ENCODE measurements around the gene ABHD8. TPM values are rescaled to one million over a fixed set of nuclear protein-coding genes. Genes with fewer than 3 reads are reported as not detected.

ABHD8 gene
- total and polyA plus RNA-seq, 7 experiments from 2014 or later = 7.0 to 12.4 (median 9.5) TPM

Other genes with a start within 250 kb of the ABHD8 start
- 10 to 100 TPM; 16.7 to 31.5 (median 19.3) TPM for gene HAUS8, start 228.0 kb downstream of the ABHD8 start, total RNA-seq
- 10 to 100 TPM in 1 of 2 donors, 1 to 10 TPM in 1; 9.4 to 11.5 TPM for gene HAUS8, start 228.0 kb downstream of the ABHD8 start, polyA plus RNA-seq
- gene MYO9B, start 227.6 kb downstream of the ABHD8 start, total RNA-seq = 100 to 1,000 TPM; 154 to 297 (median 205) TPM
- gene MYO9B, start 227.6 kb downstream of the ABHD8 start, polyA plus RNA-seq = 10 to 100 TPM in 1 of 2 donors, 1 to 10 TPM in 1; 5.6 to 26.2 TPM
- 10 to 100 TPM; 24.7 to 51.1 (median 30.5) TPM for gene USE1, start 88.1 kb downstream of the ABHD8 start, total RNA-seq
- 10 to 100 TPM; 63.1 to 68.3 TPM for gene USE1, start 88.1 kb downstream of the ABHD8 start, polyA plus RNA-seq
- gene OCEL1, start 77.2 kb downstream of the ABHD8 start, total RNA-seq = 10 to 100 TPM; 21.8 to 32.8 (median 29.8) TPM
- 10 to 100 TPM; 37.7 to 41.1 TPM for gene OCEL1, start 77.2 kb downstream of the ABHD8 start, polyA plus RNA-seq
- 1 to 10 TPM; 2.2 to 7.8 (median 7.0) TPM for gene NR2F6, start 57.5 kb downstream of the ABHD8 start, total RNA-seq
- gene NR2F6, start 57.5 kb downstream of the ABHD8 start, polyA plus RNA-seq = 1 to 10 TPM; 1.4 to 1.8 TPM
- 1 to 10 TPM in 1 of 5 experiments, under 1 TPM in 4; 0.22 to 1.2 (median 0.36) TPM for gene USHBP1, start 38.7 kb downstream of the ABHD8 start, total RNA-seq
- gene USHBP1, start 38.7 kb downstream of the ABHD8 start, polyA plus RNA-seq = under 1 TPM in 1 of 2 donors, not detected in 1; 0.61 TPM
- gene BABAM1, start 36.0 kb downstream of the ABHD8 start, total RNA-seq = 100 to 1,000 TPM in 2 of 5 experiments, 10 to 100 TPM in 3; 72.4 to 111 (median 95.6) TPM
- 100 to 1,000 TPM in 1 of 2 donors, 10 to 100 TPM in 1; 94.9 to 110 TPM for gene BABAM1, start 36.0 kb downstream of the ABHD8 start, polyA plus RNA-seq
- 1 to 10 TPM; 2.3 to 5.5 (median 3.4) TPM for gene ANKLE1, start 21.5 kb downstream of the ABHD8 start, total RNA-seq
- gene ANKLE1, start 21.5 kb downstream of the ABHD8 start, polyA plus RNA-seq = under 1 TPM in 1 of 2 donors, not detected in 1; 0.29 TPM
- gene MRPL34, start 2.4 kb upstream of the ABHD8 start, total RNA-seq = 10 to 100 TPM; 37.0 to 76.0 (median 73.3) TPM
- 100 to 1,000 TPM; 203 to 217 TPM for gene MRPL34, start 2.4 kb upstream of the ABHD8 start, polyA plus RNA-seq
- gene DDA1, start 6.1 kb upstream of the ABHD8 start, total RNA-seq = 10 to 100 TPM; 31.6 to 41.9 (median 39.5) TPM
- gene DDA1, start 6.1 kb upstream of the ABHD8 start, polyA plus RNA-seq = 10 to 100 TPM; 19.7 to 30.9 TPM
- gene ANO8, start 31.4 kb upstream of the ABHD8 start, total RNA-seq = 10 to 100 TPM; 12.9 to 22.3 (median 16.9) TPM
- gene ANO8, start 31.4 kb upstream of the ABHD8 start, polyA plus RNA-seq = under 1 TPM; 0.26 to 0.30 TPM
- gene GTPBP3, start 34.1 kb upstream of the ABHD8 start, total RNA-seq = 10 to 100 TPM; 29.6 to 59.8 (median 40.4) TPM
- 10 to 100 TPM in 1 of 2 donors, 1 to 10 TPM in 1; 5.1 to 15.9 TPM for gene GTPBP3, start 34.1 kb upstream of the ABHD8 start, polyA plus RNA-seq
- under 1 TPM in 3 of 5 experiments, not detected in 2; 0.24 to 0.43 (median 0.42) TPM for gene PLVAP, start 73.9 kb upstream of the ABHD8 start, total RNA-seq
- not detected for gene PLVAP, start 73.9 kb upstream of the ABHD8 start, polyA plus RNA-seq
- 1 to 10 TPM in 4 of 5 experiments, under 1 TPM in 1; 0.47 to 4.8 (median 2.3) TPM for gene CCDC194, start 90.8 kb upstream of the ABHD8 start, total RNA-seq
- gene CCDC194, start 90.8 kb upstream of the ABHD8 start, polyA plus RNA-seq = not detected
- gene BST2, start 102.2 kb upstream of the ABHD8 start, total RNA-seq = 100 to 1,000 TPM in 1 of 5 experiments, 10 to 100 TPM in 4; 29.9 to 221 (median 57.1) TPM
- 100 to 1,000 TPM; 105 to 115 TPM for gene BST2, start 102.2 kb upstream of the ABHD8 start, polyA plus RNA-seq
- gene MVB12A, start 116.6 kb upstream of the ABHD8 start, total RNA-seq = 10 to 100 TPM; 19.5 to 45.1 (median 33.3) TPM
- gene MVB12A, start 116.6 kb upstream of the ABHD8 start, polyA plus RNA-seq = 10 to 100 TPM; 26.8 to 31.3 TPM
- gene TMEM221, start 145.2 kb upstream of the ABHD8 start, total RNA-seq = not detected
- gene TMEM221, start 145.2 kb upstream of the ABHD8 start, polyA plus RNA-seq = not detected
- gene NXNL1, start 157.5 kb upstream of the ABHD8 start, total RNA-seq = not detected
- gene NXNL1, start 157.5 kb upstream of the ABHD8 start, polyA plus RNA-seq = not detected
- 10 to 100 TPM in 4 of 5 experiments, 1 to 10 TPM in 1; 3.1 to 15.1 (median 11.0) TPM for gene SLC27A1, start 167.1 kb upstream of the ABHD8 start, total RNA-seq
- gene SLC27A1, start 167.1 kb upstream of the ABHD8 start, polyA plus RNA-seq = 1 to 10 TPM; 5.0 to 8.2 TPM
- gene PGLS, start 208.2 kb upstream of the ABHD8 start, total RNA-seq = 10 to 100 TPM; 53.3 to 83.3 (median 74.1) TPM
- gene PGLS, start 208.2 kb upstream of the ABHD8 start, polyA plus RNA-seq = 10 to 100 TPM; 67.0 to 77.1 TPM

Data from naive thymus-derived CD4-positive, alpha-beta T cell (primary cell).